ENCODE measurements around the gene CEP170B. TPM values are rescaled to one million over a fixed set of nuclear protein-coding genes. Genes with fewer than 3 reads are reported as not detected.

CEP170B gene
- total RNA-seq, 2 donors from 2014 or later: 29.1 to 81.2 TPM

DNA sequence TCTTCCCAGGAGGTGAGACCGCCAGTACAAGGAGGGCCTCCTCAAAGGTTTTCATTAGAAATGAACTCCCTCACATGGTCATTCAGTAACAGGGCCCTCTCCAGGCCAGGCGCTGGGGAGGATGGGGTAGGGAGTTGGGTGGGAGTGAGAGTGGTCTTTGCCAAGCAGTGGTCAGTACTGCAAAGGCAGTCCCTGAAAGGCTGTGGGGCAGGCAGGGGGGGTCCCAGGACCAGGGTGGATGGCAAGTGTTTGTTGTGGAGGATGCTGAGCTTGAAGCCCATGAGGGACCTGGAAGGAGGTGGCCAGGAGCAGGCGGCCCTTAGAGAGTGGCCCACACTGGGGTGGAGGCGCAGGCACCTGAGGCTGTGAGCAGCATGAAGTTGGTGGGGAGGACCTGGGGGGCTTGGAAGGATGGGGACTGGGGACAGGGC is 26.1 kb downstream of the CEP170B start:
- no peaks in the 10 kb centered on the region for H3K27me3 ChIP-seq (replicated peaks; ENCODE audit: insufficient read depth)
- H3K4me3 ChIP-seq: no peak overlapping the region
- intact Hi-C loops (cut with DNase I): no loop called here
- no peak overlapping the region for H3K27ac ChIP-seq
- DNase-seq (ENCODE audit: low spot score): no peak
- H3K4me1 ChIP-seq (replicated peaks): no peaks in the 10 kb centered on the region
- no peaks in the 10 kb centered on the region for H3K36me3 ChIP-seq
- H3K9me3 ChIP-seq: no peaks in the 10 kb centered on the region
- no peak for TF ChIP-seq POLR2AphosphoS5 (IDR thresholded peaks at IDR 0.05)
- no peak for TF ChIP-seq POLR2A (IDR thresholded peaks at IDR 0.05)
- TF ChIP-seq, protein P1, sequence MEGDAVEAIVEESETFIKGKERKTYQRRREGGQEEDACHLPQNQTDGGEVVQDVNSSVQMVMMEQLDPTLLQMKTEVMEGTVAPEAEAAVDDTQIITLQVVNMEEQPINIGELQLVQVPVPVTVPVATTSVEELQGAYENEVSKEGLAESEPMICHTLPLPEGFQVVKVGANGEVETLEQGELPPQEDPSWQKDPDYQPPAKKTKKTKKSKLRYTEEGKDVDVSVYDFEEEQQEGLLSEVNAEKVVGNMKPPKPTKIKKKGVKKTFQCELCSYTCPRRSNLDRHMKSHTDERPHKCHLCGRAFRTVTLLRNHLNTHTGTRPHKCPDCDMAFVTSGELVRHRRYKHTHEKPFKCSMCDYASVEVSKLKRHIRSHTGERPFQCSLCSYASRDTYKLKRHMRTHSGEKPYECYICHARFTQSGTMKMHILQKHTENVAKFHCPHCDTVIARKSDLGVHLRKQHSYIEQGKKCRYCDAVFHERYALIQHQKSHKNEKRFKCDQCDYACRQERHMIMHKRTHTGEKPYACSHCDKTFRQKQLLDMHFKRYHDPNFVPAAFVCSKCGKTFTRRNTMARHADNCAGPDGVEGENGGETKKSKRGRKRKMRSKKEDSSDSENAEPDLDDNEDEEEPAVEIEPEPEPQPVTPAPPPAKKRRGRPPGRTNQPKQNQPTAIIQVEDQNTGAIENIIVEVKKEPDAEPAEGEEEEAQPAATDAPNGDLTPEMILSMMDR (IDR thresholded peaks at IDR 0.05): no peak
- 91% methylated on average over 4 of the region's 4 CpGs for WGBS

DNA sequence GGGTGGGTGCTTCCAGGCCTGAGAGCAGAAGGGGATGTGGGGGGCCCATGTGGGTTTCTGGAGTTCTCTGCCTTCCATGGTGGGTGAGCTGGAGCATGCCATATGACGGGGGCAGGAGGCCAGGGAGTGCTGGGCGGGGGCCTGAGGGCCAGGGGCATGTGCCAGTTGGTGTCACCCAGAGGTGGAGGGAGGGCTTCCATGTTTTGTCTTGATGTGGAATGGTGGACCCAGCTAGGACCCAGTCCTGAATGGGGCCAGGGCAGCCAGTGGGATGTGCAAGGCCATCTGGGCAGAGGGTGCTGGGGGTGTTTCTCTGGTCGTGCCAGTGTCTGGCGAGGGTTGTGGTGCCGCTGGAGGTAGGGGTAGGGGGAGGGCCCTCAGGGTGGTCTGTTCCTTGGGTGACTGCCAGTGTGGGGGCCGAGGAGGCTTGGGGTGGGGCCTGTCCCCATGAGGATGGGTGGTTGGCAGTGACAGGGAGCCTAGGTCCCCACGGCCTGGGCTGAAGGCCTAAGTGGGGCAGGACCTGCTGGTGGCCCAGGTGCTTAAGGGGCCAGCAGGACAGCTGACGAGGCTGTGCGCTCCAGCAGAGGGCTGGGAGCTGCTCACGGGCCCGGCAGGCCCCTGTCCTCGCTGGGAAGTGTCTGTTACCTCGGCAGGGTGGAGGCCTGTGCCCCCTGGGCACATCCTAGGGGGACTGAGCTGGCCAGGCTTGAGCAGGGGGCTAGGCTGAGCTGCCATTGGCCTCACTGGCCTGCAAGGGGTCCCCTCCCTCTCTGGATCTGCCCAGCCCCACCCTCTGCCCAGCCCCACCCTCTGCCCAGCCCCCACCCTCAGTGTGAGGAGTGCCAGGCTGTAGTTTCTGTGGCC is 26.8 kb downstream of the CEP170B start:
- no peak for DNase-seq (ENCODE audit: low spot score)
- H3K4me1 ChIP-seq (replicated peaks): no peaks in the 10 kb centered on the region
- intact Hi-C loops (cut with DNase I): no loop called here

DNA sequence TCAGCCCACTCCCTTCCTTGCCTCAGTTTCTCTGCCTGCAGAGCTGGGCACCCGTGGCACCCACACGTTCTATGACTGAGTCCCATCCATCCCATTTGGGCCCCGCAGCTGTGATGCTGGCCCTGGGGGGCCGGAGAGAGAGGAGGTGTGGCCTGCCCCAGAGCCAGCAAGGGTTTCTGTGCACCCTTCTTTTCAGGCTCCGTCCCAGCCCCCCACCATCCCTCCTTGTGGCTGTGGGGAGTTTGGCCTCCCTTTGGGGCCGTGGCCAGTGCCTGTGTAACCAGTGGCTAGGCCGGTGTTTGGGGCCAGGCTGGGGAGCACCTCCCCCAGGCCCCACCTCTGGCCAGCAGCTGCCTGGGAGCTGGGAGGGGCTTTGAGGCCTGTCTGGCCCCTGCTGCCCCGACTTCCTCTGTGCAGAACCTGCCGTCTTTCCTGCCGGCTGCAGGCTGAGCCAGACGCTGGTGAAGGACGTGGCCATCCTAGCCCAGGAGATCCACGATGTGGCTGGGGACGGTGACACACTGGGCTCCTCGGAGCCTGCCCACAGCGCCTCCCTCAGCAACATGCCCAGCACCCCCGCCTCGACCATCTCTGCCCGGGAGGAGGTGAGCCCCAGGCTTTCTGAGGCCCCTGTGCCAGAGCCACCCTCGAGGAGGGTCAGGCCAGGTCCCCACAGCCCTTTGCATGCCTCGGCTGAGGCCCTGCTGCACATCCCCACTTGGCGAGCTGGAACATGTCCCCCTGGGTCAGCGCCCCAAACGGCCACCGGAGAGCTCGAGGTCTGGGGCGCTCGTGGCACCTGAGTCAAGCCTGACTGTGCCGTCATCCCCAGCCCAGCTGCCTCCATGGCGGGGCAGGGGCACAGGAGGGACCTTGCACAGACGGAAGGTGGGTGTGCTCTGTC is 27.7 kb downstream of the CEP170B start:
- WGBS: 77% methylated on average over 22 of the region's 31 CpGs
- TF ChIP-seq, protein P1 (IDR thresholded peaks at IDR 0.05): no peak
- no peak for TF ChIP-seq POLR2AphosphoS5 (IDR thresholded peaks at IDR 0.05)
- TF ChIP-seq POLR2A (IDR thresholded peaks at IDR 0.05): no peak
- H3K36me3 ChIP-seq: no peaks in the 10 kb centered on the region
- H3K4me3 ChIP-seq: no peak overlapping the region
- DNase-seq (ENCODE audit: low spot score): peak; percentile 3
- H3K9me3 ChIP-seq: no peaks in the 10 kb centered on the region
- H3K27me3 ChIP-seq (replicated peaks; ENCODE audit: insufficient read depth): no peaks in the 10 kb centered on the region
- H3K4me1 ChIP-seq (replicated peaks): no peaks in the 10 kb centered on the region
- intact Hi-C loops (cut with DNase I): no loop called here
- no peak overlapping the region for H3K27ac ChIP-seq

More for the DNA sequence above, 26.8 kb downstream of the CEP170B start:
- Histone ChIP-seq H3K27ac (no peak overlapping the region), H3K27me3 (replicated peaks; ENCODE audit: insufficient read depth) (no peaks in the 10 kb centered on the region), H3K4me3 (no peak overlapping the region), H3K9me3 (no peaks in the 10 kb centered on the region), H3K36me3 (no peaks in the 10 kb centered on the region)
- TF ChIP-seq POLR2A (IDR thresholded peaks at IDR 0.05) (no peak), POLR2AphosphoS5 (IDR thresholded peaks at IDR 0.05) (no peak)
- TF ChIP-seq, protein P1 (IDR thresholded peaks at IDR 0.05): no peak
- 81% methylated on average over 12 of the region's 13 CpGs for WGBS

DNA sequence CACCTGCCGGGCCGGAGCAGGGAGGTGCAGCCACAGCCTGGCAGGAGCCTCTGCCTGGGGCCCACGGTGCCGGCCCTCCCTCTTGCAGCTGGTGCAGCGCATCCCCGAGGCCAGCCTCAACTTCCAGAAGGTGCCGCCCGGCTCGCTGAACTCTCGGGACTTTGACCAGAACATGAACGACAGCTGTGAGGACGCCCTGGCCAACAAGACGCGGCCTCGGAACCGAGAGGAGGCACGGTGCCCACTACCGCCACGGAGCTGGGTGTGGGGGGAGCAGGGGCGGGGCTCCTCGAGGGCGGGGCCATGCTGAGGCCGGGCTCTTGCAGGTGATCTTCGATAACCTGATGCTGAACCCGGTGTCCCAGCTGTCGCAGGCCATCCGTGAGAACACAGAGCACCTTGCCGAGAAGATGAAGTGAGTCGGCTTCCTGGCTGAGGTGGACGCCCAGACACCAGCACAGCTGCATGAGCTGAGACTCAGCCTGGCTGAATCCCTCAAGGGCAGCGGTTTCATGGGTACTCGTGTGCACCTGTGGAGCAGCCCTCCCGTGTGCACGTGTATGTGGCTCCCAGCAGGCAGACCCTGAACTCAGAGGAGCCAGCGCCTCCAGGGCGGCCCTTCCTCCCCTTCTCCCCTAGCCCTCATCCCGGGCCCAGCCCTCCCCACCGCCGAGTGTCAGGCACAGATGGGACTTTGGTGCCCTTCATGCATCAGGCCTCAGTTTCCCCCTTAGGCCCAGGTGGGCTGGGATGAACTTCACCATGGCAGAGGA is 28.6 kb downstream of the CEP170B start:
- TF ChIP-seq POLR2A (IDR thresholded peaks at IDR 0.05) (no peak), POLR2AphosphoS5 (IDR thresholded peaks at IDR 0.05) (no peak)
- TF ChIP-seq, protein P1 (IDR thresholded peaks at IDR 0.05): no peak
- DNase-seq (ENCODE audit: low spot score): peak; percentile 4
- no peaks in the 10 kb centered on the region for H3K36me3 ChIP-seq
- no peak overlapping the region for H3K27ac ChIP-seq
- H3K4me1 ChIP-seq (replicated peaks): no peaks in the 10 kb centered on the region
- intact Hi-C loops (cut with DNase I): no loop called here
- no peaks in the 10 kb centered on the region for H3K9me3 ChIP-seq
- H3K4me3 ChIP-seq: no peak overlapping the region
- WGBS: 79% methylated on average over 29 of the region's 39 CpGs
- no peaks in the 10 kb centered on the region for H3K27me3 ChIP-seq (replicated peaks; ENCODE audit: insufficient read depth)

Measured in prostate gland (tissue), 2 donors.